Sigmoid colon (tissue), 4 donors: ENCODE data around the gene PLXNA4.

Source experiments
- CTCF ChIP-seq, 4 experiments: fragments of 450-650 bp in 3 of 4; fragments of 200-600 bp in 1 of 4; IDR thresholded peaks; one replicate each; pipeline ENCODE4 v1.5.1; 2016 to 2019; ENCODE audit warnings: antibody characterized with exemption in 4 of 4, mild to moderate bottlenecking in 3 of 4, moderate library complexity in 2 of 4
- EP300 ChIP-seq, 4 donors: sonication (generic); formaldehyde crosslinking; IDR thresholded peaks; one replicate each; pipeline ENCODE4 v1.6.1; 2017; ENCODE audit warnings: antibody characterized with exemption in 4 of 4
- POLR2AphosphoS5 ChIP-seq, 4 donors: sonication (generic); formaldehyde crosslinking; IDR thresholded peaks; one replicate each; pipeline ENCODE4 v1.6.1; 2017; ENCODE audit warnings: antibody characterized with exemption in 4 of 4

- TF ChIP-seq CTCF (IDR thresholded peaks at IDR 0.05) (no peak), EP300 (IDR thresholded peaks at IDR 0.05) (no peak), POLR2AphosphoS5 (IDR thresholded peaks at IDR 0.05) (no peak)
Measured at GRCh38 chr7:132622081-132622480, 45.8 kb upstream of the PLXNA4 start.
